K562 (cell line): ENCODE measurements around the gene WARS2. TPM values are rescaled to one million over a fixed set of nuclear protein-coding genes. Genes with fewer than 3 reads are reported as not detected.

ENCODE experiments used
- ATAC-seq: fragments of 200-7000 bp; cut with Tn5 transposase; 3 replicates; pipeline ENCODE4 v1.9.1; 2020; ENCODE audit warnings: moderate library complexity
- BruUV-seq: library from RNA; stranded (reverse); fragments of 400-500 nt; replicated peaks from 2 replicates; lab custom pipeline; 2021; lab: Mats Ljungman, UMichigan
- CTCF ChIA-PET: fragments of 300-600 bp; formaldehyde crosslinking; extraction: SDS; loops from one replicate; lab custom pipeline; 2021; ENCODE audit warnings: low intra/inter-chr PET ratio; lab: Yijun Ruan, JAX
- POLR2A ChIA-PET: fragments of 300-600, 350-650 bp; sonication (Branson Sonifier 250); formaldehyde crosslinking; extraction: SDS; loops from one replicate; lab custom pipeline; 2021; ENCODE audit warnings: antibody characterized with exemption, inconsistent platforms; lab: Yijun Ruan, JAX
- DNase-seq, 4 experiments: peaks; one replicate each; pipeline versions ENCODE4 v3.0.0 to v3.0.0-alpha.2; 2011 to 2018; ENCODE audit warnings: low spot score in 3 of 4, mixed read lengths in 3 of 4; ENCODE audit errors: extremely low read depth in 1 of 4
- FAIRE-seq: peaks from 2 replicates; lab custom pipeline; 2011; peaks lifted over from hg19 to GRCh38; lab: Jason Lieb, UNC
- H2AFZ ChIP-seq: 2 replicates; pipeline ENCODE4 v1.6.0; 2011; ENCODE audit warnings: low read depth, low read length, control low read depth, inconsistent platforms
- H3K27ac ChIP-seq: fragments of 200-600 bp; 3 replicates; pipeline ENCODE4 v1.8.0; 2011; ENCODE audit warnings: low read depth, mild to moderate bottlenecking, control low read depth, inconsistent platforms, low read length, moderate library complexity, mixed read lengths; ENCODE audit errors: extremely low read depth
- H3K27me3 ChIP-seq, 2 experiments: fragments of 300-600 bp in 1 of 2; 2 replicates in 1 of 2; 3 replicates in 1 of 2; pipeline versions ENCODE4 v1.6.0 to v1.8.0; 2011; ENCODE audit warnings: inconsistent platforms in 2 of 2, low read length in 2 of 2, mild to moderate bottlenecking in 1 of 2, mixed read lengths in 1 of 2, moderate library complexity in 1 of 2; ENCODE audit not compliant: control insufficient read depth in 2 of 2, insufficient read depth in 2 of 2
- H3K36me3 ChIP-seq: fragments of 300-600 bp; 3 replicates; pipeline ENCODE4 v1.8.0; 2011; ENCODE audit warnings: mild to moderate bottlenecking, low read length, inconsistent platforms; ENCODE audit not compliant: control insufficient read depth, insufficient read depth
- H3K4me1 ChIP-seq, 2 experiments: fragments of 200-600 bp in 1 of 2; replicated peaks in 1 of 2; 2 replicates in 1 of 2; 3 replicates in 1 of 2; pipeline versions ENCODE4 v1.5.1 to v1.8.0; 2011; ENCODE audit warnings: inconsistent platforms in 2 of 2, low read length in 2 of 2, mild to moderate bottlenecking in 1 of 2, mixed read lengths in 1 of 2, moderate library complexity in 1 of 2; ENCODE audit not compliant: control insufficient read depth in 2 of 2, insufficient read depth in 2 of 2
- H3K4me2 ChIP-seq: 2 replicates; pipeline ENCODE4 v1.6.1; 2011; ENCODE audit warnings: low read length, control low read depth, inconsistent platforms, mixed read lengths; ENCODE audit not compliant: insufficient read depth
- H3K4me3 ChIP-seq: fragments of 200-600 bp; sonication (generic), shearing (Covaris generic); 2 replicates; pipeline ENCODE4 v1.5.1; 2016; ENCODE audit warnings: control low read depth, inconsistent platforms
- H3K79me2 ChIP-seq: fragments of 200-600 bp; 3 replicates; pipeline ENCODE4 v1.8.0; 2011; ENCODE audit warnings: low read length, inconsistent platforms; ENCODE audit not compliant: control insufficient read depth, insufficient read depth
- H3K9ac ChIP-seq, 2 experiments: 2 replicates each; pipeline versions ENCODE4 v1.6.0 to v1.6.1; 2011; ENCODE audit warnings: low read depth in 2 of 2, low read length in 2 of 2, control low read depth in 1 of 2, inconsistent platforms in 1 of 2, mild to moderate bottlenecking in 1 of 2, mixed read lengths in 1 of 2; ENCODE audit not compliant: insufficient read depth in 1 of 2
- H3K9me1 ChIP-seq: one replicate; pipeline ENCODE4 v1.6.0; 2011; ENCODE audit warnings: inconsistent platforms, mild to moderate bottlenecking, low read length, moderate library complexity; ENCODE audit not compliant: control insufficient read depth, insufficient read depth
- H3K9me3 ChIP-seq: replicated peaks from 2 replicates; pipeline ENCODE4 v1.5.1; 2011; ENCODE audit warnings: low read depth, low read length, inconsistent platforms; ENCODE audit not compliant: control insufficient read depth, insufficient read depth
- H4K20me1 ChIP-seq: replicated peaks from 2 replicates; pipeline ENCODE4 v1.6.1; 2011; ENCODE audit warnings: low read length, inconsistent platforms, mixed read lengths; ENCODE audit not compliant: control insufficient read depth, insufficient read depth
- ATF7 ChIP-seq: fragments of 450-650 bp; IDR thresholded peaks from 2 replicates; pipeline ENCODE4 v1.7.1; 2014; ENCODE audit warnings: mild to moderate bottlenecking, moderate library complexity
- CBX1 ChIP-seq: sonication (generic); IDR thresholded peaks from 2 replicates; pipeline ENCODE4 v1.6.1; 2016; ENCODE audit warnings: antibody characterized with exemption, low read depth, mild to moderate bottlenecking
- CEBPB ChIP-seq: fragments of 450-650 bp; IDR thresholded peaks from 2 replicates; pipeline ENCODE4 v1.6.1; 2016; ENCODE audit warnings: missing genetic modification characterization, missing compliant biosample characterization
- CEBPG ChIP-seq, 3 experiments: fragments of 200-800 bp in 1 of 3; sonication (Bioruptor generic) in 1 of 3; sonication (generic) in 1 of 3; formaldehyde crosslinking in 1 of 3; IDR thresholded peaks in 2 of 3; conservative IDR thresholded peaks in 1 of 3; 2 replicates each; pipeline versions ENCODE4 v1.6.1 to v1.8.0; 2016 to 2022; ENCODE audit warnings: missing compliant biosample characterization in 2 of 3, missing genetic modification characterization in 2 of 3, mild to moderate bottlenecking in 1 of 3, missing genetic modification reagents in 1 of 3
- JUND ChIP-seq, 2 experiments: IDR thresholded peaks; 2 replicates in 1 of 2; 3 replicates in 1 of 2; pipeline ENCODE4 v1.6.1; 2011; ENCODE audit warnings: borderline replicate concordance in 2 of 2, low read depth in 2 of 2, low read length in 2 of 2, improper control_type of control experiment in 1 of 2, missing biosample characterization in 1 of 2, missing genetic modification characterization in 1 of 2, missing genetic modification reagents in 1 of 2
- SPI1 ChIP-seq: IDR thresholded peaks from 2 replicates; pipeline ENCODE4 v1.6.1; 2011; ENCODE audit warnings: low read depth, low read length, control low read depth, borderline replicate concordance
- TAF15 ChIP-seq: fragments of 200-400 bp; formaldehyde crosslinking; IDR thresholded peaks from 2 replicates; pipeline ENCODE4 v1.6.1; 2017; ENCODE audit warnings: mild to moderate bottlenecking, low read depth, low read length, moderate library complexity
- ZSCAN32 ChIP-seq: fragments of 450-650 bp; formaldehyde crosslinking; IDR thresholded peaks from 2 replicates; pipeline ENCODE4 v1.4.0; 2020; ENCODE audit warnings: mild to moderate bottlenecking, moderate library complexity
- WGBS: fragments of 100-300 bp; shearing (Covaris generic); methylation state at CpG from one replicate; pipeline ENCODE4 v1.1.6; 2016; ENCODE audit warnings: low coverage, mixed read lengths; ENCODE audit not compliant: insufficient coverage; ENCODE audit errors: missing lambda C conversion rate; 5-methylcytosine and 5-hydroxymethylcytosine counted together
- in situ Hi-C: fragments of 300-500 bp; cut with MboI; formaldehyde crosslinking; loops from 4 replicates; pipeline ENCODE4 v1.15.0; 2018; ENCODE audit warnings: inconsistent platforms, mixed read lengths
- intact Hi-C: fragments of 100-400 bp; cut with micrococcal nuclease; formaldehyde crosslinking; loops from 2 replicates; pipeline ENCODE4 v1.14.2; 2022
- polyA plus RNA-seq, 8 experiments: library from polyadenylated mRNA; depleted of rRNA in 4 of 8; stranded (reverse) in 5 of 8; unstranded in 3 of 8; fragments of >200 nt; fragmentation: Nextera tagmentation in 2 of 8; fragmentation: Illumina TruSeq in 1 of 8; extraction: Ambion mirVana in 2 of 8; extraction: Trizol in 1 of 8; gene quantifications; 2 replicates each; pipeline versions ENCODE4 v1.2.1 to v1.2.3, GENCODE V29; 2011 to 2014; ENCODE audit warnings: inconsistent platforms in 1 of 8, missing spikeins in 1 of 8
- total RNA-seq, 7 experiments: library from RNA; depleted of rRNA in 6 of 7; stranded (reverse); fragments of >200 nt in 6 of 7; fragmentation: Illumina TruSeq in 2 of 7; extraction: Trizol in 2 of 7; gene quantifications; 2 replicates each; pipeline versions ENCODE4 v1.2.1 to v1.2.3, GENCODE V29; 2011 to 2021; ENCODE audit warnings: low replicate concordance in 1 of 7
- TF ChIP-seq, protein P1 (sequence below), 2 experiments: fragments of 450-650 bp in 1 of 2; sonication (generic) in 1 of 2; formaldehyde crosslinking in 1 of 2; IDR thresholded peaks in 1 of 2; conservative IDR thresholded peaks in 1 of 2; 2 replicates each; pipeline versions ENCODE4 v1.6.1 to v1.8.1; 2016 to 2023; ENCODE audit warnings: mild to moderate bottlenecking in 2 of 2, moderate library complexity in 2 of 2, inconsistent platforms in 1 of 2, missing genetic modification reagents in 1 of 2
- TF ChIP-seq, protein P2 (sequence below): fragments of 450-650 bp; formaldehyde crosslinking; IDR thresholded peaks from 2 replicates; pipeline ENCODE4 v1.4.0; 2022; ENCODE audit warnings: missing genetic modification characterization

WARS2 gene
- total and polyA plus RNA-seq, 9 of the 15 experiments (the other 6 are each of a cell fraction or from before 2014, with no cell fraction given): 5.7 to 18.0 (median 16.9) TPM

DNA sequence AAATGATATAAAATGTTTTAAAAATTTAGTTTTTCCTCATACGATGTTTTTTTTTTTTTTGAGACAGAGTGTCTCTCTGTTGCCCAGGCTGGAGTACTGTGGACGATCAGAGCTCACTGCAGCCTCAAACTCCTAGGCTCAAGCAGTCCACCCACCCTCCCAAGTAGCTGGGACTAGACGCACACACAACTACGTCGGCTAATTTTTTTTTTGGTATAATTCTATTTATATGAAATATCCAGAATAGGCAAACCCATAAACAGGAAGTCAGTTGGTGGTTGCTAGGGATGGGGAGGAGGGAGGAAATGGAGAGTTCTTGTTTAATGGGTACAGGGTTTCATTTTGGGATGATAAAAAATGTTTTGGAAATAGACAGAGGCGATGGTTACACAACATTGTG, 56.5 kb downstream of the WARS2 start:
- WGBS: 81% methylated on average over 6 of the region's 6 CpGs
- Histone ChIP-seq H4K20me1 (no peaks in the 10 kb centered on the region), H3K36me3 (no peaks in the 10 kb centered on the region), H3K27ac (no peak overlapping the region), H3K4me2 (no peak overlapping the region), H3K9ac (no peak overlapping the region), H3K4me3 (no peak overlapping the region), H3K9me3 (no peaks in the 10 kb centered on the region), H3K9me1 (no peaks in the 10 kb centered on the region)
- BruUV-seq: no TSS peak
- FAIRE-seq: peak; percentile 6
- TF ChIP-seq SPI1: peak; percentile 37; the same call in 1 of the 2 replicates
- TF ChIP-seq ATF7: no peak
- TF ChIP-seq, all 486 proteins: peak for 1
- CTCF ChIA-PET: no interaction called here
- Histone ChIP-seq H3K79me2 (no peaks in the 10 kb centered on the region), H3K4me1 (0 out of 5 replicates have a peak, but pooled peaks cover 0 to 3% of the 10 kb centered on the region in 2 experiments), H2AFZ (no peak overlapping the region), H3K27me3 (no peaks in the 10 kb centered on the region)
- in situ Hi-C loops: no loop called here
- ATAC-seq (peak; percentile 46; the same call in 1 of the 3 replicates), DNase-seq (no peak)
- intact Hi-C loops: loop anchor here (10.0 kb wide), 1 partner anchor 61 kb away; the partner anchor contains the start of gene WARS2
- POLR2A ChIA-PET: no interaction called here

DNA sequence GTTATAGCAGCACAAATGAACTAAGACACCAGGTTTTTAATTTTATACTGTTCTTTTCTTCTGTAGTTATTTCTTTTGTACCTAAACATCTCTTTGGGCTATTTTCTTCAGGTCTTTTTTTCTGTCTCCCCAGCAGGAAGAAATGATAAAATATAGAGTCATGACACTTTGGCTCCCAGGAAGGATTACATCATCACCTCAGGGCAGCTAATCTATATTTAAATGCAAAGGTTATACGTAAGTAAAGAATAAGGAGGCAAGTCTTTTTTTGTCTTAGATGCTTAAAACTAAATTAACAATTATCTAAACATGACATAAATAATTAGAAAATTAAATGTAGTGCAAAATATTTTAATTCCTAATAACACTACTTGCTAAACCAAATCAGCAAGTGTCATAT, 57.0 kb downstream of the WARS2 start:
- Histone ChIP-seq H3K9me1 (no peaks in the 10 kb centered on the region), H3K27me3 (no peaks in the 10 kb centered on the region), H3K27ac (no peak overlapping the region), H3K4me3 (no peak overlapping the region), H3K79me2 (no peaks in the 10 kb centered on the region), H3K9me3 (no peaks in the 10 kb centered on the region), H3K9ac (no peak overlapping the region), H3K4me2 (no peak overlapping the region), H2AFZ (no peak overlapping the region), H3K4me1 (0 out of 5 replicates have a peak, but pooled peaks cover 0 to 3% of the 10 kb centered on the region in 2 experiments), H3K36me3 (no peaks in the 10 kb centered on the region), H4K20me1 (no peaks in the 10 kb centered on the region)
- DNase-seq (no peak), FAIRE-seq (no peak), ATAC-seq (peak; percentile 61; the same call in 2 of the 3 replicates)
- in situ Hi-C loops: no loop called here
- no TSS peak for BruUV-seq
- ChIA-PET CTCF (no interaction called here), POLR2A (no interaction called here)
- 12% methylated on average over 1 of the region's 1 CpG for WGBS
- intact Hi-C loops: loop anchor here (10.0 kb wide), 1 partner anchor 61 kb away; the partner anchor contains the start of gene WARS2
- TF ChIP-seq TAF15 (no peak), ATF7 (peak; percentile 69), ZSCAN32 (no peak), CEBPB (tag) (peak; percentile 48; the same call in 1 of the 2 replicates), CEBPG (CRISPR knock-in tag; IDR thresholded peaks at IDR 0.05) (no peak), CEBPG (tag; conservative IDR thresholded peaks at IDR 0.05 in 1 of 2, IDR thresholded peaks at IDR 0.05 in 1 of 2) (peak; percentile 55 to 82; a peak in 2 of 4 replicates), JUND (IDR thresholded peaks at IDR 0.05; ENCODE audit: borderline replicate concordance, low read depth, low read length) (peak; percentile 45; the same call in 1 of the 2 replicates), JUND (tag; IDR thresholded peaks at IDR 0.05; ENCODE audit: borderline replicate concordance, low read depth, low read length) (peak; percentile 64; the same call in 1 of the 3 replicates), CBX1 (no peak)
- TF ChIP-seq, protein P1, sequence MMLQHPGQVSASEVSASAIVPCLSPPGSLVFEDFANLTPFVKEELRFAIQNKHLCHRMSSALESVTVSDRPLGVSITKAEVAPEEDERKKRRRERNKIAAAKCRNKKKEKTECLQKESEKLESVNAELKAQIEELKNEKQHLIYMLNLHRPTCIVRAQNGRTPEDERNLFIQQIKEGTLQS (IDR thresholded peaks at IDR 0.05): peak; percentile 95
- TF ChIP-seq, protein P1 (CRISPR knock-in tag; conservative IDR thresholded peaks at IDR 0.05): no peak
- TF ChIP-seq, protein P2, sequence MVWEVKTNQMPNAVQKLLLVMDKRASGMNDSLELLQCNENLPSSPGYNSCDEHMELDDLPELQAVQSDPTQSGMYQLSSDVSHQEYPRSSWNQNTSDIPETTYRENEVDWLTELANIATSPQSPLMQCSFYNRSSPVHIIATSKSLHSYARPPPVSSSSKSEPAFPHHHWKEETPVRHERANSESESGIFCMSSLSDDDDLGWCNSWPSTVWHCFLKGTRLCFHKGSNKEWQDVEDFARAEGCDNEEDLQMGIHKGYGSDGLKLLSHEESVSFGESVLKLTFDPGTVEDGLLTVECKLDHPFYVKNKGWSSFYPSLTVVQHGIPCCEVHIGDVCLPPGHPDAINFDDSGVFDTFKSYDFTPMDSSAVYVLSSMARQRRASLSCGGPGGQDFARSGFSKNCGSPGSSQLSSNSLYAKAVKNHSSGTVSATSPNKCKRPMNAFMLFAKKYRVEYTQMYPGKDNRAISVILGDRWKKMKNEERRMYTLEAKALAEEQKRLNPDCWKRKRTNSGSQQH (CRISPR knock-in tag): no peak
